Measurements from ENCODE around the gene CNNM3. TPM values are rescaled to one million over a fixed set of nuclear protein-coding genes. Genes with fewer than 3 reads are reported as not detected.

The CNNM3 gene
- total RNA-seq, 4 donors from 2014 or later = 3.7 to 10.2 (median 5.5) TPM

GRCh38 chr2:96798733-96799622 is 17.1 kb upstream of the CNNM3 start:
- Histone ChIP-seq H3K9me3 (no peaks in the 10 kb centered on the region), H3K4me3 (no peak overlapping the region), H3K4me1 (peaks cover 0 to 10% (median 0%) of the 10 kb centered on the region in 3 donors), H3K27ac (no peak overlapping the region), H3K36me3 (peaks cover 0 to 64% (median 6%) of the 10 kb centered on the region in 3 donors), H3K27me3 (no peaks in the 10 kb centered on the region)
- 62 to 91% methylated on average over 11 to 19 of the region's 23 CpGs for WGBS, 2 donors
- TF ChIP-seq CTCF (IDR thresholded peaks at IDR 0.05) (no peak), POLR2A (IDR thresholded peaks at IDR 0.05) (no peak)
- no peak for DNase-seq
- intact Hi-C loops (cut with DNase I) = no loop called here

GRCh38 chr2:96799623-96799935 is 16.5 kb upstream of the CNNM3 start:
- no peak overlapping the region for H3K27ac ChIP-seq
- no peaks in the 10 kb centered on the region for H3K27me3 ChIP-seq
- TF ChIP-seq CTCF (IDR thresholded peaks at IDR 0.05) (no peak), POLR2A (IDR thresholded peaks at IDR 0.05) (no peak)
- WGBS, 2 donors = 65 to 97% methylated on average over 2 to 8 of the region's 8 CpGs
- intact Hi-C loops (cut with DNase I) = no loop called here
- H3K4me3 ChIP-seq = no peak overlapping the region
- no peaks in the 10 kb centered on the region for H3K9me3 ChIP-seq
- DNase-seq = no peak
- peaks cover 0 to 10% (median 0%) of the 10 kb centered on the region in 3 donors for H3K4me1 ChIP-seq
- H3K36me3 ChIP-seq = peaks cover 0 to 69% (median 6%) of the 10 kb centered on the region in 3 donors

- intact Hi-C loops (cut with DNase I) = no loop called here
- Histone ChIP-seq H3K4me3 (no peak overlapping the region), H3K27me3 (no peaks in the 10 kb centered on the region), H3K4me1 (peaks cover 0 to 10% (median 0%) of the 10 kb centered on the region in 3 donors), H3K27ac (no peak overlapping the region), H3K9me3 (no peaks in the 10 kb centered on the region), H3K36me3 (peaks cover 0 to 72% (median 6%) of the 10 kb centered on the region in 3 donors)
- 79 to 87% methylated on average over 6 to 11 of the region's 27 CpGs for WGBS, 2 donors
- no peak for TF ChIP-seq CTCF (IDR thresholded peaks at IDR 0.05)
- no peak for TF ChIP-seq POLR2A (IDR thresholded peaks at IDR 0.05)
- DNase-seq = no peak
Measured at GRCh38 chr2:96800061-96801004, 15.7 kb upstream of the CNNM3 start.

GRCh38 chr2:96801005-96801785 is 14.9 kb upstream of the CNNM3 start:
- H3K4me1 ChIP-seq = peaks cover 0 to 10% (median 0%) of the 10 kb centered on the region in 3 donors
- no peaks in the 10 kb centered on the region for H3K9me3 ChIP-seq
- peaks cover 0 to 72% (median 6%) of the 10 kb centered on the region in 3 donors for H3K36me3 ChIP-seq
- no peak overlapping the region for H3K27ac ChIP-seq
- TF ChIP-seq POLR2A (IDR thresholded peaks at IDR 0.05) (no peak), CTCF (IDR thresholded peaks at IDR 0.05) (peak; percentile 77 to 94 (median 90))
- H3K27me3 ChIP-seq = no peaks in the 10 kb centered on the region
- no peak overlapping the region for H3K4me3 ChIP-seq
- DNase-seq = peak; percentile 13
- intact Hi-C loops (cut with DNase I) = no loop called here
- 35 to 75% methylated on average over 2 to 6 of the region's 15 CpGs for WGBS, 2 donors
